K562 (cell line): ENCODE data around the gene TUBB6. TPM values are rescaled to one million over a fixed set of nuclear protein-coding genes. Genes with fewer than 3 reads are reported as not detected.

Source experiments
- ATF7 ChIP-seq: fragments of 450-650 bp; IDR thresholded peaks from 2 replicates; pipeline ENCODE4 v1.7.1; 2014; ENCODE audit warnings: mild to moderate bottlenecking, moderate library complexity
- CCNT2 ChIP-seq: IDR thresholded peaks from 2 replicates; pipeline ENCODE4 v1.6.1; 2011; ENCODE audit warnings: borderline replicate concordance, low read depth, mild to moderate bottlenecking, moderate library complexity, mixed read lengths, low read length; ENCODE audit not compliant: insufficient read length; ENCODE audit errors: extremely low read depth
- ELF4 ChIP-seq: fragments of 450-650 bp; formaldehyde crosslinking; IDR thresholded peaks from 2 replicates; pipeline ENCODE4 v1.4.0; 2022; ENCODE audit warnings: missing genetic modification characterization
- FOXJ3 ChIP-seq: sonication (generic); formaldehyde crosslinking; IDR thresholded peaks from 2 replicates; pipeline ENCODE4 v1.4.0; 2020; ENCODE audit warnings: mild to moderate bottlenecking, missing genetic modification reagents
- KAT7 ChIP-seq: sonication (generic); formaldehyde crosslinking; IDR thresholded peaks from 2 replicates; pipeline ENCODE4 v1.8.0; 2022; ENCODE audit warnings: missing genetic modification reagents, mild to moderate bottlenecking, borderline replicate concordance
- PML ChIP-seq: IDR thresholded peaks from 2 replicates; pipeline ENCODE4 v1.6.1; 2012; ENCODE audit warnings: low read length, inconsistent platforms
- RB1 ChIP-seq: fragments of 450-650 bp; IDR thresholded peaks from 2 replicates; pipeline ENCODE4 v1.6.1; 2017; ENCODE audit warnings: low read depth, mild to moderate bottlenecking
- RFX7 ChIP-seq: fragments of 250-450 bp; sonication (Bioruptor Pico); IDR thresholded peaks from 2 replicates; pipeline ENCODE4 v1.5.1; 2021; ENCODE audit warnings: mild to moderate bottlenecking
- RUNX1 ChIP-seq: sonication (generic); IDR thresholded peaks from 2 replicates; pipeline ENCODE4 v1.6.1; 2016; ENCODE audit warnings: antibody characterized with exemption, low read depth
- SMC3 ChIP-seq: conservative IDR thresholded peaks from 2 replicates; pipeline ENCODE4 v1.6.1; 2011; ENCODE audit warnings: low read depth, low read length, improper control_type of control experiment; ENCODE audit not compliant: insufficient read depth
- WHSC1 ChIP-seq: IDR thresholded peaks from one replicate; pipeline ENCODE4 v1.6.1; 2012; ENCODE audit warnings: low read length, control low read depth, inconsistent platforms
- ZC3H4 ChIP-seq: sonication (generic); formaldehyde crosslinking; IDR thresholded peaks from 2 replicates; pipeline ENCODE4 v1.9.0; 2021; ENCODE audit warnings: missing genetic modification reagents, borderline replicate concordance
- polyA plus RNA-seq, 8 experiments: library from polyadenylated mRNA; depleted of rRNA in 4 of 8; stranded (reverse) in 5 of 8; unstranded in 3 of 8; fragments of >200 nt; fragmentation: Nextera tagmentation in 2 of 8; fragmentation: Illumina TruSeq in 1 of 8; extraction: Ambion mirVana in 2 of 8; extraction: Trizol in 1 of 8; gene quantifications; 2 replicates each; pipeline versions ENCODE4 v1.2.1 to v1.2.3, GENCODE V29; 2011 to 2014; ENCODE audit warnings: inconsistent platforms in 1 of 8, missing spikeins in 1 of 8
- total RNA-seq, 7 experiments: library from RNA; depleted of rRNA in 6 of 7; stranded (reverse); fragments of >200 nt in 6 of 7; fragmentation: Illumina TruSeq in 2 of 7; extraction: Trizol in 2 of 7; gene quantifications; 2 replicates each; pipeline versions ENCODE4 v1.2.1 to v1.2.3, GENCODE V29; 2011 to 2021; ENCODE audit warnings: low replicate concordance in 1 of 7
- TF ChIP-seq, protein P1 (sequence below): fragments of 200-600 bp; sonication (generic); IDR thresholded peaks from one replicate; pipeline ENCODE4 v1.6.1; 2012; ENCODE audit warnings: mild to moderate bottlenecking, low read depth, low read length, inconsistent platforms
- TF ChIP-seq, protein P2 (sequence below): sonication (generic); formaldehyde crosslinking; IDR thresholded peaks from 2 replicates; pipeline ENCODE4 v1.8.1; 2023; ENCODE audit warnings: mild to moderate bottlenecking, missing genetic modification reagents

The TUBB6 gene
- total and polyA plus RNA-seq, 9 of the 15 experiments (the other 6 are each of a cell fraction or from before 2014, with no cell fraction given) = 43.9 to 404 (median 81.1) TPM

DNA sequence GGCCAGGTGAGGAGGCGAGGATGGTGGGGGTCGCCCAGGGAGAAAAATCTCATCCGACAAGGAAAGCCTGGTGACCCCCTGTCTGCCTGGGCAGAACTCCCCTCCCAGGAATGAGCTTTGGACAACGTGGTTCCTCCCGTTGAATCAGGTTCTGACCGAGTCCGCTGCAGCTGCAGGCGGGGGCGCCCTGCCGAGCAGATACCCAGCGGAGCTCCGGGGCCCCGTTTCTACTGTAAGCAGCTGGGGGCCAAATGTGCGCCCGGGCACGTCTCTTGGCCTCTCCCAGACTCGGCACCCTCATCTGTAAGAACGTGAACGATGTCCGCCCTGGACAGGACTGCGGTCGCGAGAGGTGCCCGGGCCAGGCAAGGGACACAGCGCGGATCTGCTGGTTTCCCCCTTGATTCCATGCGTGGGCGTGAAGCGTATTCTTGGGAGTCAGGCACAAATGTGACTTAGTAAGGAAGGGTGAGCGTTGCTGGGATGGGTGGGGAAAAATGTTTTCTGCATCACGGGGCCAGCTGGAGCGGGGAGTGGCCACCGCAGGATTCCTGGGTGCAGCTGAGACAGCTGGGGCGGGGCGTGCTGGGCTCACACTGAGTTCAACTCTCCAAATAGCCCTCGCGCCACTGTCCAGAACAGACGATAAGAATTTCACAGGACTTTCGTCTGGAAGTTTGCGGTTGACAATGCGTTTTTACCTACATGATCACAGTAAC lies 20.2 kb upstream of the TUBB6 start (continued):
- TF ChIP-seq FOXJ3 (CRISPR knock-in tag) (no peak), ZC3H4 (no peak), KAT7 (no peak), SMC3 (no peak), PML (no peak), WHSC1 (no peak), RB1 (peak; percentile 24; the same call in 1 of the 2 replicates), RUNX1 (no peak), CCNT2 (no peak), ELF4 (CRISPR knock-in tag) (no peak), ATF7 (no peak), RFX7 (CRISPR knock-in tag) (no peak)
- TF ChIP-seq, protein P1, sequence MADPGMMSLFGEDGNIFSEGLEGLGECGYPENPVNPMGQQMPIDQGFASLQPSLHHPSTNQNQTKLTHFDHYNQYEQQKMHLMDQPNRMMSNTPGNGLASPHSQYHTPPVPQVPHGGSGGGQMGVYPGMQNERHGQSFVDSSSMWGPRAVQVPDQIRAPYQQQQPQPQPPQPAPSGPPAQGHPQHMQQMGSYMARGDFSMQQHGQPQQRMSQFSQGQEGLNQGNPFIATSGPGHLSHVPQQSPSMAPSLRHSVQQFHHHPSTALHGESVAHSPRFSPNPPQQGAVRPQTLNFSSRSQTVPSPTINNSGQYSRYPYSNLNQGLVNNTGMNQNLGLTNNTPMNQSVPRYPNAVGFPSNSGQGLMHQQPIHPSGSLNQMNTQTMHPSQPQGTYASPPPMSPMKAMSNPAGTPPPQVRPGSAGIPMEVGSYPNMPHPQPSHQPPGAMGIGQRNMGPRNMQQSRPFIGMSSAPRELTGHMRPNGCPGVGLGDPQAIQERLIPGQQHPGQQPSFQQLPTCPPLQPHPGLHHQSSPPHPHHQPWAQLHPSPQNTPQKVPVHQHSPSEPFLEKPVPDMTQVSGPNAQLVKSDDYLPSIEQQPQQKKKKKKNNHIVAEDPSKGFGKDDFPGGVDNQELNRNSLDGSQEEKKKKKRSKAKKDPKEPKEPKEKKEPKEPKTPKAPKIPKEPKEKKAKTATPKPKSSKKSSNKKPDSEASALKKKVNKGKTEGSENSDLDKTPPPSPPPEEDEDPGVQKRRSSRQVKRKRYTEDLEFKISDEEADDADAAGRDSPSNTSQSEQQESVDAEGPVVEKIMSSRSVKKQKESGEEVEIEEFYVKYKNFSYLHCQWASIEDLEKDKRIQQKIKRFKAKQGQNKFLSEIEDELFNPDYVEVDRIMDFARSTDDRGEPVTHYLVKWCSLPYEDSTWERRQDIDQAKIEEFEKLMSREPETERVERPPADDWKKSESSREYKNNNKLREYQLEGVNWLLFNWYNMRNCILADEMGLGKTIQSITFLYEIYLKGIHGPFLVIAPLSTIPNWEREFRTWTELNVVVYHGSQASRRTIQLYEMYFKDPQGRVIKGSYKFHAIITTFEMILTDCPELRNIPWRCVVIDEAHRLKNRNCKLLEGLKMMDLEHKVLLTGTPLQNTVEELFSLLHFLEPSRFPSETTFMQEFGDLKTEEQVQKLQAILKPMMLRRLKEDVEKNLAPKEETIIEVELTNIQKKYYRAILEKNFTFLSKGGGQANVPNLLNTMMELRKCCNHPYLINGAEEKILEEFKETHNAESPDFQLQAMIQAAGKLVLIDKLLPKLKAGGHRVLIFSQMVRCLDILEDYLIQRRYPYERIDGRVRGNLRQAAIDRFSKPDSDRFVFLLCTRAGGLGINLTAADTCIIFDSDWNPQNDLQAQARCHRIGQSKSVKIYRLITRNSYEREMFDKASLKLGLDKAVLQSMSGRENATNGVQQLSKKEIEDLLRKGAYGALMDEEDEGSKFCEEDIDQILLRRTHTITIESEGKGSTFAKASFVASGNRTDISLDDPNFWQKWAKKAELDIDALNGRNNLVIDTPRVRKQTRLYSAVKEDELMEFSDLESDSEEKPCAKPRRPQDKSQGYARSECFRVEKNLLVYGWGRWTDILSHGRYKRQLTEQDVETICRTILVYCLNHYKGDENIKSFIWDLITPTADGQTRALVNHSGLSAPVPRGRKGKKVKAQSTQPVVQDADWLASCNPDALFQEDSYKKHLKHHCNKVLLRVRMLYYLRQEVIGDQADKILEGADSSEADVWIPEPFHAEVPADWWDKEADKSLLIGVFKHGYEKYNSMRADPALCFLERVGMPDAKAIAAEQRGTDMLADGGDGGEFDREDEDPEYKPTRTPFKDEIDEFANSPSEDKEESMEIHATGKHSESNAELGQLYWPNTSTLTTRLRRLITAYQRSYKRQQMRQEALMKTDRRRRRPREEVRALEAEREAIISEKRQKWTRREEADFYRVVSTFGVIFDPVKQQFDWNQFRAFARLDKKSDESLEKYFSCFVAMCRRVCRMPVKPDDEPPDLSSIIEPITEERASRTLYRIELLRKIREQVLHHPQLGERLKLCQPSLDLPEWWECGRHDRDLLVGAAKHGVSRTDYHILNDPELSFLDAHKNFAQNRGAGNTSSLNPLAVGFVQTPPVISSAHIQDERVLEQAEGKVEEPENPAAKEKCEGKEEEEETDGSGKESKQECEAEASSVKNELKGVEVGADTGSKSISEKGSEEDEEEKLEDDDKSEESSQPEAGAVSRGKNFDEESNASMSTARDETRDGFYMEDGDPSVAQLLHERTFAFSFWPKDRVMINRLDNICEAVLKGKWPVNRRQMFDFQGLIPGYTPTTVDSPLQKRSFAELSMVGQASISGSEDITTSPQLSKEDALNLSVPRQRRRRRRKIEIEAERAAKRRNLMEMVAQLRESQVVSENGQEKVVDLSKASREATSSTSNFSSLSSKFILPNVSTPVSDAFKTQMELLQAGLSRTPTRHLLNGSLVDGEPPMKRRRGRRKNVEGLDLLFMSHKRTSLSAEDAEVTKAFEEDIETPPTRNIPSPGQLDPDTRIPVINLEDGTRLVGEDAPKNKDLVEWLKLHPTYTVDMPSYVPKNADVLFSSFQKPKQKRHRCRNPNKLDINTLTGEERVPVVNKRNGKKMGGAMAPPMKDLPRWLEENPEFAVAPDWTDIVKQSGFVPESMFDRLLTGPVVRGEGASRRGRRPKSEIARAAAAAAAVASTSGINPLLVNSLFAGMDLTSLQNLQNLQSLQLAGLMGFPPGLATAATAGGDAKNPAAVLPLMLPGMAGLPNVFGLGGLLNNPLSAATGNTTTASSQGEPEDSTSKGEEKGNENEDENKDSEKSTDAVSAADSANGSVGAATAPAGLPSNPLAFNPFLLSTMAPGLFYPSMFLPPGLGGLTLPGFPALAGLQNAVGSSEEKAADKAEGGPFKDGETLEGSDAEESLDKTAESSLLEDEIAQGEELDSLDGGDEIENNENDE = no peak
- TF ChIP-seq, protein P2, sequence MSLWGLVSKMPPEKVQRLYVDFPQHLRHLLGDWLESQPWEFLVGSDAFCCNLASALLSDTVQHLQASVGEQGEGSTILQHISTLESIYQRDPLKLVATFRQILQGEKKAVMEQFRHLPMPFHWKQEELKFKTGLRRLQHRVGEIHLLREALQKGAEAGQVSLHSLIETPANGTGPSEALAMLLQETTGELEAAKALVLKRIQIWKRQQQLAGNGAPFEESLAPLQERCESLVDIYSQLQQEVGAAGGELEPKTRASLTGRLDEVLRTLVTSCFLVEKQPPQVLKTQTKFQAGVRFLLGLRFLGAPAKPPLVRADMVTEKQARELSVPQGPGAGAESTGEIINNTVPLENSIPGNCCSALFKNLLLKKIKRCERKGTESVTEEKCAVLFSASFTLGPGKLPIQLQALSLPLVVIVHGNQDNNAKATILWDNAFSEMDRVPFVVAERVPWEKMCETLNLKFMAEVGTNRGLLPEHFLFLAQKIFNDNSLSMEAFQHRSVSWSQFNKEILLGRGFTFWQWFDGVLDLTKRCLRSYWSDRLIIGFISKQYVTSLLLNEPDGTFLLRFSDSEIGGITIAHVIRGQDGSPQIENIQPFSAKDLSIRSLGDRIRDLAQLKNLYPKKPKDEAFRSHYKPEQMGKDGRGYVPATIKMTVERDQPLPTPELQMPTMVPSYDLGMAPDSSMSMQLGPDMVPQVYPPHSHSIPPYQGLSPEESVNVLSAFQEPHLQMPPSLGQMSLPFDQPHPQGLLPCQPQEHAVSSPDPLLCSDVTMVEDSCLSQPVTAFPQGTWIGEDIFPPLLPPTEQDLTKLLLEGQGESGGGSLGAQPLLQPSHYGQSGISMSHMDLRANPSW = no peak
